SIG-M5 (cell line): Measurements from ENCODE around the gene CFAP46.
"Not testable (repeated sequence)": the region's sequence is repeated elsewhere in the genome, so short reads cannot be mapped to it uniquely, and the experiment has no call there.

Source experiments
- DNase-seq: peaks from one replicate; lab custom pipeline; 2025; lab: John Stamatoyannopoulos, UW

CFAP46 gene

GRCh38 chr10:132788180-132788830 is 154.1 kb downstream of the CFAP46 start:
- DNase-seq: no peak

- DNase-seq: no peak
Observed at GRCh38 chr10:132787495-132788179, 154.7 kb downstream of the CFAP46 start.

GRCh38 chr10:132786884-132787494 is 155.4 kb downstream of the CFAP46 start:
- DNase-seq: no peak

GRCh38 chr10:132786476-132786883 is 155.9 kb downstream of the CFAP46 start:
- no peak for DNase-seq

- no peak for DNase-seq
Observed at GRCh38 chr10:132785723-132786475, 156.5 kb downstream of the CFAP46 start, which contains the start of gene NKX6-2. NKX6-2 (minus strand) TSS chr10:132786147; CDS start chr10:132785948, 199 bp downstream.

GRCh38 chr10:132784866-132785722 is 157.3 kb downstream of the CFAP46 start:
- no peak for DNase-seq

- DNase-seq: no peak
Observed at GRCh38 chr10:132783940-132784865, 158.2 kb downstream of the CFAP46 start.

GRCh38 chr10:132783165-132783939 is 159.0 kb downstream of the CFAP46 start:
- no peak for DNase-seq

- no peak for DNase-seq
Observed at GRCh38 chr10:132781556-132781955, 160.8 kb downstream of the CFAP46 start.

- no peak for DNase-seq
Observed at GRCh38 chr10:132780356-132780755, 162.0 kb downstream of the CFAP46 start.

GRCh38 chr10:132779549-132780294 is 162.6 kb downstream of the CFAP46 start:
- DNase-seq: no peak

- no peak for DNase-seq
Observed at GRCh38 chr10:132777441-132777840, 164.9 kb downstream of the CFAP46 start.

- no peak for DNase-seq
Observed at GRCh38 chr10:132776821-132777220, 165.5 kb downstream of the CFAP46 start.

GRCh38 chr10:132776186-132776585 is 166.2 kb downstream of the CFAP46 start:
- no peak for DNase-seq

GRCh38 chr10:132774902-132775863 is 167.2 kb downstream of the CFAP46 start:
- no peak for DNase-seq

- no peak for DNase-seq
Observed at GRCh38 chr10:132774181-132774901, 168.0 kb downstream of the CFAP46 start.

GRCh38 chr10:132772816-132773215 is 169.6 kb downstream of the CFAP46 start:
- DNase-seq: not testable (repeated sequence)
